ENCODE data around the gene NF1.
"Not testable (repeated sequence)": the region's sequence is repeated elsewhere in the genome, so short reads cannot be mapped to it uniquely, and the experiment has no call there.

The NF1 gene

DNA sequence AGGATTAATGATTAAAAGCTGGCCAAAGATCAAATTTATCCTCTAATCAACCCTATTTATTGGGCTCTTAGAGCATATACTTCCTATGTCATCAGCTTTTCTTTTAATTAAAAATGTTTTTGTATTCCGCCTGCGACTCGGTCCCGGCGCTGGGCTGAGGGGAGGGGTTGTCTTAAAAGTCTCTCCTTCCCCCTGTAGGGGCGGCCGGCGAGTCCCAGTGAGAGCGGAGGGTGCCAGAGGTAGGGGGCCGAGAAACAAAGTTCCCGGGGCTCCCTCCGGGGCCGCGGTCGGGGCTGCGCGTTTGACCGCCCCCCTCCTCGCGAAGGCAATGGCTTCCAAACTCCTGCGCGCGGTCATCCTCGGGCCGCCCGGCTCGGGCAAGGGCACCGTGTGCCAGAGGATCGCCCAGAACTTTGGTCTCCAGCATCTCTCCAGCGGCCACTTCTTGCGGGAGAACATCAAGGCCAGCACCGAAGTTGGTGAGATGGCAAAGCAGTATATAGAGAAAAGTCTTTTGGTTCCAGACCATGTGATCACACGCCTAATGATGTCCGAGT is 250.5 kb downstream of the NF1 start:
- DNase-seq (ENCODE audit: low spot score): not testable (repeated sequence)

- DNase-seq (ENCODE audit: low spot score): no peak
Observed at GRCh38 chr17:31349454-31349853, 254.7 kb downstream of the NF1 start.

- DNase-seq (ENCODE audit: low spot score): no peak
Observed at GRCh38 chr17:31355935-31356334, 261.2 kb downstream of the NF1 start.

DNA sequence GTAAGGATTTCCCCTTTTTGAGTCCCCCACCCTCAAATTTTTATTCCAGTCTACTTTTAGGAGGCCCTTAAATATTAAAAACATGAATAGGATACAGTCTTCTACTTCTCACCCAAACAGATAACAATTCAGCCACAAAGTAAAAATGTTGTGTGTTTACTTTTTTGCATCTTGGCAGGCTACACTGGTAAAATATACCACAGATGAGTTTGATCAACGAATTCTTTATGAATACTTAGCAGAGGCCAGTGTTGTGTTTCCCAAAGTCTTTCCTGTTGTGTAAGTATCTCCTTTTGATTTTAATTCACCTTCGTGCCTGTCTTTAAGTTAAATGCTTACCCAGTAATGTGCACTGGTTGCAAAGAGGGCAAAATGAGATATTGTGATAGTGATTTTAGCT is 262.3 kb downstream of the NF1 start:
- DNase-seq (ENCODE audit: low spot score): no peak

- DNase-seq (ENCODE audit: low spot score): no peak
Observed at GRCh38 chr17:31357839-31358394, 263.1 kb downstream of the NF1 start.

DNA sequence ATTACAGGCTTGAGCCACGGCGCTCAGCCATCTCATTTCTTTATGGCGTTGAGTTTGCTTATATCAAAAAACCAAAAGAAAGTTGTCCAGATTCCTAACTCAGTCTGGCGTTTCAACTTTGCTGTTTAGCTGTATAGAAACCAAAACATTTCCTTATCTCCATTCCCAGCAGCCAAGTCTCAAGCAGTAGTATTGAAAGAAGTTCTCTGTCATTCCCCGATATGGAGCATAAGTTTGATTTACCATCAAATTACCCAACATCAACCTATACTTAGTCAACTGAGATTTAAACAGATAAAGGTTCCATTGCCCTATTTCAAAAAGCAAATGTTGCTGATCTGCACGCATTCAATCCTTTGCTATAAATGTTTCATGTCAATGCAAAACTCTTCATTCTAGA is 269.2 kb downstream of the NF1 start:
- no peak for DNase-seq (ENCODE audit: low spot score)

- DNase-seq (ENCODE audit: low spot score): no peak
Observed at GRCh38 chr17:31366088-31366487, 271.3 kb downstream of the NF1 start.

DNA sequence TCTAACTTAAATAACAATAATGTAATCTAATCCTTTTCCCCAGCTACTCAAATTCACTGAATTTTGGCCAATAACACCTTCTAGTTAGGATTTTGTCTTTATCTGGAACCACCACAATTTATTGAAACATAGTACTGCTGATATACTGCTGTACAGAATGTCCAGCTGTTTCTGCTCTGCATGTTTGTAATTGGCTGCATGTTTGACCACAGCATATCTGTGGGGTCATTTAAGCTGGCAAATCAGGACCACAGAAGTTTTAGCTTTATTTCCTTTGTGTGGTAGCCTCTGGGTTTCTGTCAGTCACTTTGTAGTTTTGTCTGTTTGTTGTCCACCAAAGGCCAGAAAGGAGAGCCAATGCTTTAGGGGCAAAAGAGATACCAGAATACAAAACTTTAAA is 274.5 kb downstream of the NF1 start:
- no peak for DNase-seq (ENCODE audit: low spot score)

GRCh38 chr17:31371511-31372097 is 276.8 kb downstream of the NF1 start:
- no peak for DNase-seq (ENCODE audit: low spot score)

DNA sequence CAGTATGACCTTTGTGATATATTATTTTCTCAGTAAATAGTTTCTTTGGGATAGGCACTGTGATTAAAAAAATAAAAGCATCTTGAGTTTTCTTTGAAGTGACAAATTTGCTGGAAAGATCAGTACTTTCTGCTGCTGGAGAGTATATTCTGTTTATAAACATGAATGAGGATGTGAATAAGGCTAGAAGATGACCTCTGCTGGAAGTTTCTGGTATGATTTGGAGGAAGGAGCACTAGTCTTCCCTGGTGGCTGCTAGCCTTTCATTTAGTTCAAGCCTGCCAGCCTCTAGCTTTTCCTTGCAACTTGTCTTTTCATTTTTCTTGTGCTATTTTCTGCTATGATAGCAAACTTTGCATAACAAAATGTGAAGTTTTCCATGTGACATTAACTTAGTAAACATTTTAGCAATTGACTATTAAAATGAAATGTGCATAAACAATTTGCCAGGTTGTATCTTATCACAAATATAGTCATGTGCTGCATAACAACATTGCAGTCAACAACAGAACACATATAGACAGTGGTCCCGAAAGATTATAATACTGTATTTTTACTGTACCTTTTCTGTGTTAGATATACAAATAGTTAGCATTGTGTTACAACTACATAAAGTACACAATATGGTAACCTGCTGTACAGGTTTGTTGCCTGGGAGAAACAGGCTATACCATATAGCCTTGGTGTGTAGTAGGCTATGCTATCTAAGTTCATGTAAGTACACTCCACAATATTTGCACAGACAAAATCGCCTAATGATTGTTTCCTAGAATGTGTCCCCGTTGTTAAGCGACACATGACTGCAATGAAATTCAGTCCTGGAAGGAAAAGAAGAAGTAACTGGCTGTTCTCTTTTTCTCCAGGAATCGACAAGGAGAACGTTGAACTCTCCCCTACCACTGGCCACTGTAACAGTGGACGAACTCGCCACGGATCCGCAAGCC is 278.6 kb downstream of the NF1 start:
- DNase-seq (ENCODE audit: low spot score): peak; percentile 66

- no peak for DNase-seq (ENCODE audit: low spot score)
Observed at GRCh38 chr17:31374094-31374447, 279.3 kb downstream of the NF1 start.

DNA sequence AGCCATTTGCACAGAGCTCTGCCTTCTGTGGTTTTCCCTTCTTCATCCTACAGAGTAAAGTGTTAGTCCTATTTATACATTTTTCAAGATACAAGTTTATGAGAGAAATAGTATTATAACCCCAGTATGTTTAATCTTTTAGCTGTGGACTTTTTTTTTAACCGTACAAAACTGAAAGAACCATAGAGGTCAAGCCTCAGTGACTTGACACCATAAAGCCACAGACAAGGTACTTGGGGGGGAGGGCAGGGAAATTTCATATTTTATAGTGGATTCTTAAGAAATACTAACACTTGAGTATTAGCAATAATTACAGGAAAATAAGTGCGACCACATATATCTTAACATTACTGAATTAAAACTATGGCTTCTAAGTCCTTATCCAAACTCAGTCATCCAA is 279.7 kb downstream of the NF1 start:
- no peak for DNase-seq (ENCODE audit: low spot score)

DNA sequence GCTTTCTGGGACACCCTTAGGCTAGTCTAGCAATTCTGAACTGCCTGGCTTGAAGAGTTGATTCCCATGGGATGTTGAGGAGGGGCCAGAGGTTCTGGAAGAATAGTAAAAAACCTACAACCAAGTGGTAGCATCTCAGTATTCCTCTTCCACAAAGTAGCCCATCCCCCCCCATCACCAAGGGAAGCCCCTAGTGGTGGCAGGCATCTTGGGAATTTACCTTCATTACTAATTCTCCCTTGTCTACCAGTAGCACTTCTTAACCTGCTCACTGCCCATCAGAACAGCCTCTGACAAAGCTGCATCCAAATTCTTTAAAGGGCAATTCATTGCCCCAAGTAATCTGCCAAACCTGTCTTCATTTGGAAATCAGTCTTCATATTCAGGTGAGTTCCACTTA is 283.9 kb downstream of the NF1 start:
- DNase-seq (ENCODE audit: low spot score): no peak

GRCh38 chr17:31379597-31380205 is 284.9 kb downstream of the NF1 start:
- DNase-seq (ENCODE audit: low spot score): no peak

GRCh38 chr17:31381165-31381668 is 286.4 kb downstream of the NF1 start:
- no peak for DNase-seq (ENCODE audit: low spot score)

GRCh38 chr17:31382668-31383275 is 288.0 kb downstream of the NF1 start:
- not testable (repeated sequence) for DNase-seq (ENCODE audit: low spot score)

DNA sequence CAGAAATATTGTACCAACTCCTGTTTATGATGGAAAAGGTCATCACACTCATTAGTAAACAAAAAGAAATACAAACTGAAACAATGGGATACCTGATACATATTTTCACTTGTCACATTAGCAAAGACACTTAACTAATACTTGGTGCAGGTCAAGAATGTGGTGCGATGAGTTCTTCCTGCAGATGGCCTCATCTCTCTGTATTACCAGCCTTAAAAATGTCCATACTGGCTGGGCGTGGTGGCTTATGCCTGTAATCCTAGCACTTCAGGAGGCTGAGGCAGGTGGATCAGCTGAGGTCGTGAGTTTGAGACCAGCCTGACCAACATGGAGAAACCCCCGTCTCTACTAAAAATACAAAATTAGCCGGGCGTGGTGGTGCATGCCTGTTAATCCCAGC is 288.7 kb downstream of the NF1 start:
- not testable (repeated sequence) for DNase-seq (ENCODE audit: low spot score)

DNA sequence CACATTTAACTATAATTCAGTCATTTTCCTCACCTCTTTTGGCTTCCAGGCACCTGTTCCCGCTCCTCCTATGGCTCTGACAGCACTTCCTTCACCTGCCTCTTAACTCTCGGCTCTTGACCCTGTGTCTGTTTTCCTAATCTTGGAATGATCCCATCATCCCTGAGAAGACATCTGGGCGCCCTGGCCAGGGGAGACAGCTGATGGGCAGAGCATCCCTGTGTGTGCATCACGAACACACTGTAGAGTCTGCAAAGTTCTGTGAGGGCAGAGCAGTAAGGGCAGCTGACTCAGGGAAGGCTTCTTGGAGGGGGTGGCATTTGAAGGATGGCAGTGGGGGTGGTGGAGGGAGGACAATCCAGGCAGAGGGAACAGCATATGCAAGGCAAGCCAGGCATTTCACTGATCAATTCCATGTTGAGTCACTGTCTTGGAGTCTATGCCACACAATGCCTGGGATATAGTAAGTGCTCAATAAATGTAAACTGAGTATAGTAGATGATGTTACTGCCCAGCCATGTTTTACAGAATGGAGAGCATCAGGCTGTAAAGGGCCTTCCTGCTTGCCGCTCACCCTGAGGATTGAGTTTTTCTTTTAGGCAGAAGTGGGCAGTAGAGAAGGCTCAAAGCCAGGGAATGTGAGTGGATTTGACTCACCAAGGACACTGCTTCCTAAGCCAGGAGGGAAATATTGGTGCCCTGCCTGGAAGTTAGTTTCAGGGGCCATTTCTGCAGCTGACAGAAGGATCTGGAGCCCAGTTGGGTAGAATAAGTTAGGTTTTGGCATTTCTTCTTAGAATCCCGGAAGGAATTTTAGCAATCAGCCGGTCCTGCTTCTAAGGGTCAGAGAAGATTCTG is 290.9 kb downstream of the NF1 start:
- no peak for DNase-seq (ENCODE audit: low spot score)

DNA sequence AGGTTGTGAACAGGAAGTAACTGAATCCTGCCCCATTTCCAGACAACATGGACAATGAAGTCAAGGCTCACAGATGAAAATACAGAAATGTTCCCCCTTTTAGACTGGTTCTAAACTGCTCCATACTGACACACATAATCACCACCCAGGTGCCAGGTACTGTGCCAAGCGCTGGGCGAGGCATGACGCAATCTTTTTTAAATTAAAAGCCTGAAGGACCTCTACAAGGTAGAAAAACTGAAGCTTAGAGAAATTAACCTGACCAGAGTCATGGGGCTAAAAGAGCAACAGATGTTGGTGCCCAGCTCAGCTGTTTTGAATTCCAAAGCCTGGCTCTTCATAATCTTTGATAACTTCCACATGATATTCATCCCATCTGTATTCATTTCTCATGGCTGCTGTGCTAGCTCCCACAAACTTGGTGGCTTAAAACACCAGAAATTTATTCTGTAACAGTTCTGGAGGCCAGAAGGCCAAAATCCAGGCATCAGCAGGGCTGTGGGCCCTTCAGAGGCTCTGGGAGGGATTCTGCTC is 291.8 kb downstream of the NF1 start:
- DNase-seq (ENCODE audit: low spot score): no peak

- DNase-seq (ENCODE audit: low spot score): no peak
Observed at GRCh38 chr17:31387438-31387837, 292.7 kb downstream of the NF1 start.

DNA sequence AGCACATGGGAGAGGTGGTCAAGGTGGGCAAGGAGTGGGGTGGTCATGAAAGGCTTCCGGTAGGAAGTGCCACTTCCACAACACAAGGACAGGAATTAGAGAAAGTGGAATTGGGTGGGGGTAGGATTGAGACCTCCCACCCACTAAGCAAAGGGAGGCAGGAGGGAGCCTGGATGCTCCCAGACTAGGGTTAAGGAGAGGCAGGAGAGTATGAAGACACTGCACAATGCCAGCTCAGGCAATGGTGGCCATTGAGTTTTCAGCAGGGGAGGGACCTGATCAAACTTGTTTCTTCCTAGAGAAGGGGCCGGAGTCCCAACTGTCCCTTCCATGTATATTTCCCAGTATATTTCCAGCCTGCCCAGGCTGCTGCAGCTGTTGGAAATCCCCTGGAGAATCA is 293.6 kb downstream of the NF1 start:
- DNase-seq (ENCODE audit: low spot score): no peak
